K562 (cell line): Measurements from ENCODE around the gene LRRTM4. TPM values are rescaled to one million over a fixed set of nuclear protein-coding genes. Genes with fewer than 3 reads are reported as not detected.

ENCODE experiments used
- ATAC-seq: fragments of 200-7000 bp; cut with Tn5 transposase; 3 replicates; pipeline ENCODE4 v1.9.1; 2020; ENCODE audit warnings: moderate library complexity
- BruUV-seq: library from RNA; stranded (reverse); fragments of 400-500 nt; replicated peaks from 2 replicates; lab custom pipeline; 2021; lab: Mats Ljungman, UMichigan
- CTCF ChIA-PET: fragments of 300-600 bp; formaldehyde crosslinking; extraction: SDS; loops from one replicate; lab custom pipeline; 2021; ENCODE audit warnings: low intra/inter-chr PET ratio; lab: Yijun Ruan, JAX
- POLR2A ChIA-PET: fragments of 300-600, 350-650 bp; sonication (Branson Sonifier 250); formaldehyde crosslinking; extraction: SDS; loops from one replicate; lab custom pipeline; 2021; ENCODE audit warnings: antibody characterized with exemption, inconsistent platforms; lab: Yijun Ruan, JAX
- DNase-seq, 4 experiments: peaks; one replicate each; pipeline versions ENCODE4 v3.0.0 to v3.0.0-alpha.2; 2011 to 2018; ENCODE audit warnings: low spot score in 3 of 4, mixed read lengths in 3 of 4; ENCODE audit errors: extremely low read depth in 1 of 4
- FAIRE-seq: peaks from 2 replicates; lab custom pipeline; 2011; peaks lifted over from hg19 to GRCh38; lab: Jason Lieb, UNC
- H2AFZ ChIP-seq: 2 replicates; pipeline ENCODE4 v1.6.0; 2011; ENCODE audit warnings: low read depth, low read length, control low read depth, inconsistent platforms
- H3K27ac ChIP-seq: fragments of 200-600 bp; 3 replicates; pipeline ENCODE4 v1.8.0; 2011; ENCODE audit warnings: low read depth, mild to moderate bottlenecking, control low read depth, inconsistent platforms, low read length, moderate library complexity, mixed read lengths; ENCODE audit errors: extremely low read depth
- H3K27me3 ChIP-seq, 2 experiments: fragments of 300-600 bp in 1 of 2; 2 replicates in 1 of 2; 3 replicates in 1 of 2; pipeline versions ENCODE4 v1.6.0 to v1.8.0; 2011; ENCODE audit warnings: inconsistent platforms in 2 of 2, low read length in 2 of 2, mild to moderate bottlenecking in 1 of 2, mixed read lengths in 1 of 2, moderate library complexity in 1 of 2; ENCODE audit not compliant: control insufficient read depth in 2 of 2, insufficient read depth in 2 of 2
- H3K36me3 ChIP-seq: fragments of 300-600 bp; 3 replicates; pipeline ENCODE4 v1.8.0; 2011; ENCODE audit warnings: mild to moderate bottlenecking, low read length, inconsistent platforms; ENCODE audit not compliant: control insufficient read depth, insufficient read depth
- H3K4me1 ChIP-seq, 2 experiments: fragments of 200-600 bp in 1 of 2; replicated peaks in 1 of 2; 2 replicates in 1 of 2; 3 replicates in 1 of 2; pipeline versions ENCODE4 v1.5.1 to v1.8.0; 2011; ENCODE audit warnings: inconsistent platforms in 2 of 2, low read length in 2 of 2, mild to moderate bottlenecking in 1 of 2, mixed read lengths in 1 of 2, moderate library complexity in 1 of 2; ENCODE audit not compliant: control insufficient read depth in 2 of 2, insufficient read depth in 2 of 2
- H3K4me2 ChIP-seq: 2 replicates; pipeline ENCODE4 v1.6.1; 2011; ENCODE audit warnings: low read length, control low read depth, inconsistent platforms, mixed read lengths; ENCODE audit not compliant: insufficient read depth
- H3K4me3 ChIP-seq: fragments of 200-600 bp; sonication (generic), shearing (Covaris generic); 2 replicates; pipeline ENCODE4 v1.5.1; 2016; ENCODE audit warnings: control low read depth, inconsistent platforms
- H3K79me2 ChIP-seq: fragments of 200-600 bp; 3 replicates; pipeline ENCODE4 v1.8.0; 2011; ENCODE audit warnings: low read length, inconsistent platforms; ENCODE audit not compliant: control insufficient read depth, insufficient read depth
- H3K9ac ChIP-seq, 2 experiments: 2 replicates each; pipeline versions ENCODE4 v1.6.0 to v1.6.1; 2011; ENCODE audit warnings: low read depth in 2 of 2, low read length in 2 of 2, control low read depth in 1 of 2, inconsistent platforms in 1 of 2, mild to moderate bottlenecking in 1 of 2, mixed read lengths in 1 of 2; ENCODE audit not compliant: insufficient read depth in 1 of 2
- H3K9me1 ChIP-seq: one replicate; pipeline ENCODE4 v1.6.0; 2011; ENCODE audit warnings: inconsistent platforms, mild to moderate bottlenecking, low read length, moderate library complexity; ENCODE audit not compliant: control insufficient read depth, insufficient read depth
- H3K9me3 ChIP-seq: replicated peaks from 2 replicates; pipeline ENCODE4 v1.5.1; 2011; ENCODE audit warnings: low read depth, low read length, inconsistent platforms; ENCODE audit not compliant: control insufficient read depth, insufficient read depth
- H4K20me1 ChIP-seq: replicated peaks from 2 replicates; pipeline ENCODE4 v1.6.1; 2011; ENCODE audit warnings: low read length, inconsistent platforms, mixed read lengths; ENCODE audit not compliant: control insufficient read depth, insufficient read depth
- BCOR ChIP-seq: fragments of 450-650 bp; IDR thresholded peaks from 2 replicates; pipeline ENCODE4 v1.6.1; 2016
- CBFA2T2 ChIP-seq: fragments of 450-650 bp; conservative IDR thresholded peaks from 2 replicates; pipeline ENCODE4 v1.6.1; 2017; ENCODE audit warnings: mild to moderate bottlenecking
- ETV1 ChIP-seq: fragments of 450-650 bp; conservative IDR thresholded peaks from 2 replicates; pipeline ENCODE4 v1.6.1; 2016; ENCODE audit warnings: missing genetic modification characterization, control low read depth, low read depth, missing compliant biosample characterization
- HNRNPUL1 ChIP-seq: fragments of 200-400 bp; formaldehyde crosslinking; IDR thresholded peaks from 2 replicates; pipeline ENCODE4 v1.6.1; 2017; ENCODE audit warnings: low read length
- MBD2 ChIP-seq: sonication (generic); IDR thresholded peaks from 2 replicates; pipeline ENCODE4 v1.6.1; 2016; ENCODE audit warnings: low read depth, borderline replicate concordance
- MEF2A ChIP-seq: IDR thresholded peaks from 2 replicates; pipeline ENCODE4 v1.6.1; 2011; ENCODE audit warnings: low read depth, mild to moderate bottlenecking, low read length, moderate library complexity; ENCODE audit not compliant: control insufficient read depth
- MYBL2 ChIP-seq, 2 experiments: fragments of 450-650 bp in 1 of 2; sonication (generic) in 1 of 2; formaldehyde crosslinking in 1 of 2; IDR thresholded peaks; 2 replicates each; pipeline versions ENCODE4 v1.6.1 to v1.8.1; 2017 to 2022; ENCODE audit warnings: borderline replicate concordance in 1 of 2, inconsistent platforms in 1 of 2, low read depth in 1 of 2, mild to moderate bottlenecking in 1 of 2, missing genetic modification reagents in 1 of 2, moderate library complexity in 1 of 2
- NCOA6 ChIP-seq: fragments of 450-650 bp; IDR thresholded peaks from 2 replicates; pipeline ENCODE4 v1.6.1; 2017; ENCODE audit warnings: mild to moderate bottlenecking
- NR2C2 ChIP-seq, 2 experiments: fragments of 200-800 bp in 1 of 2; sonication (Bioruptor generic) in 1 of 2; sonication (generic) in 1 of 2; formaldehyde crosslinking in 1 of 2; IDR thresholded peaks; 2 replicates each; pipeline versions ENCODE4 v1.6.1 to v1.8.0; 2016 to 2022; ENCODE audit warnings: mild to moderate bottlenecking in 1 of 2, missing compliant biosample characterization in 1 of 2, missing genetic modification characterization in 1 of 2, missing genetic modification reagents in 1 of 2
- PHB2 ChIP-seq: fragments of 450-650 bp; IDR thresholded peaks from 2 replicates; pipeline ENCODE4 v1.6.1; 2017; ENCODE audit warnings: low read depth
- POLR3A ChIP-seq: IDR thresholded peaks from 2 replicates; pipeline ENCODE4 v1.6.1; 2011; ENCODE audit warnings: borderline replicate concordance, mild to moderate bottlenecking, moderate library complexity; ENCODE audit not compliant: insufficient read length, insufficient read depth; ENCODE audit errors: extremely low read depth
- POLR3G ChIP-seq: IDR thresholded peaks from 2 replicates; pipeline ENCODE4 v1.6.1; 2011; ENCODE audit not compliant: insufficient read length, insufficient replicate concordance; ENCODE audit errors: extremely low read depth
- SIN3B ChIP-seq: fragments of 450-650 bp; IDR thresholded peaks from 2 replicates; pipeline ENCODE4 v1.6.1; 2017; ENCODE audit warnings: low read depth, mild to moderate bottlenecking, moderate library complexity
- TGIF2 ChIP-seq: sonication (generic); formaldehyde crosslinking; IDR thresholded peaks from 2 replicates; pipeline ENCODE4 v1.8.1; 2022; ENCODE audit warnings: mild to moderate bottlenecking, missing genetic modification reagents, moderate library complexity
- ZC3H8 ChIP-seq: fragments of 450-650 bp; IDR thresholded peaks from 2 replicates; pipeline ENCODE4 v1.6.1; 2017
- ZNF146 ChIP-seq: IDR thresholded peaks from one replicate; pipeline ENCODE4 v1.6.1; 2018; ENCODE audit warnings: missing compliant biosample characterization; ENCODE audit not compliant: unreplicated experiment
- ZNF780A ChIP-seq: fragments of 250-450 bp; sonication (Bioruptor Pico); IDR thresholded peaks from 2 replicates; pipeline ENCODE4 v1.5.0; 2021; ENCODE audit warnings: mild to moderate bottlenecking
- in situ Hi-C: fragments of 300-500 bp; cut with MboI; formaldehyde crosslinking; loops from 4 replicates; pipeline ENCODE4 v1.15.0; 2018; ENCODE audit warnings: inconsistent platforms, mixed read lengths
- intact Hi-C: fragments of 100-400 bp; cut with micrococcal nuclease; formaldehyde crosslinking; loops from 2 replicates; pipeline ENCODE4 v1.14.2; 2022
- polyA plus RNA-seq, 8 experiments: library from polyadenylated mRNA; depleted of rRNA in 4 of 8; stranded (reverse) in 5 of 8; unstranded in 3 of 8; fragments of >200 nt; fragmentation: Nextera tagmentation in 2 of 8; fragmentation: Illumina TruSeq in 1 of 8; extraction: Ambion mirVana in 2 of 8; extraction: Trizol in 1 of 8; gene quantifications; 2 replicates each; pipeline versions ENCODE4 v1.2.1 to v1.2.3, GENCODE V29; 2011 to 2014; ENCODE audit warnings: inconsistent platforms in 1 of 8, missing spikeins in 1 of 8
- total RNA-seq, 7 experiments: library from RNA; depleted of rRNA in 6 of 7; stranded (reverse); fragments of >200 nt in 6 of 7; fragmentation: Illumina TruSeq in 2 of 7; extraction: Trizol in 2 of 7; gene quantifications; 2 replicates each; pipeline versions ENCODE4 v1.2.1 to v1.2.3, GENCODE V29; 2011 to 2021; ENCODE audit warnings: low replicate concordance in 1 of 7
- TF ChIP-seq, protein P1 (sequence below): fragments of 450-650 bp; formaldehyde crosslinking; IDR thresholded peaks from 2 replicates; pipeline ENCODE4 v1.4.0; 2022; ENCODE audit warnings: mild to moderate bottlenecking, moderate library complexity
- TF ChIP-seq, protein P2 (sequence below): fragments of 250-450 bp; sonication (Bioruptor Pico); IDR thresholded peaks from 2 replicates; pipeline ENCODE4 v1.8.0; 2022; ENCODE audit warnings: inconsistent platforms
- TF ChIP-seq, protein P3 (sequence below), 2 experiments: fragments of 450-650 bp; IDR thresholded peaks; 2 replicates each; pipeline ENCODE4 v1.6.1; 2016

The LRRTM4 gene
- total and polyA plus RNA-seq, 9 of the 15 experiments (the other 6 are each of a cell fraction or from before 2014, with no cell fraction given), result 0.04 TPM; not detected in 6

DNA sequence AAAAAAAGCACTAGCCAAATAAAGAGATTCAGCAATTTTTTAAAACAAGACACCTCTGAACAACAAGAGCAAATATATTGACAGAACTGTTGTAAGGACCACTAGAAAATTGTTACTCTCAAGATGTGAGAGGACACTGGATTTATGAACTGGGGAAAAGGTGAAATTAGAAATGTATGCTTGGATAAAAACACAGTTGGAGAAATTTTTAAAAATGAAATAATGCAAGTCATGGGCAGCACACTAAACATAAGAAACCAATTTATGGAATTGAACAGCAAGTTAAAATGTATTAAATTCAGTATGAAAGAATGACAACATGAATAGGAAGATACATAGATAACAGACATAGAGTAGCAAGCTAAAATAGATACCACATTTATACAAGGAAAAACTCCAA, 377.4 kb downstream of the LRRTM4 start:
- Histone ChIP-seq H3K27me3 (no peaks in the 10 kb centered on the region), H3K9ac (no peak overlapping the region), H3K36me3 (no peaks in the 10 kb centered on the region), H3K4me1 (no peaks in the 10 kb centered on the region), H2AFZ (no peak overlapping the region), H4K20me1 (no peaks in the 10 kb centered on the region), H3K27ac (no peak overlapping the region), H3K4me3 (no peak overlapping the region), H3K4me2 (no peak overlapping the region), H3K79me2 (no peaks in the 10 kb centered on the region), H3K9me3 (no peaks in the 10 kb centered on the region), H3K9me1 (no peaks in the 10 kb centered on the region)
- ChIA-PET CTCF (no interaction called here), POLR2A (no interaction called here)
- no TSS peak for BruUV-seq
- TF ChIP-seq, protein P1, sequence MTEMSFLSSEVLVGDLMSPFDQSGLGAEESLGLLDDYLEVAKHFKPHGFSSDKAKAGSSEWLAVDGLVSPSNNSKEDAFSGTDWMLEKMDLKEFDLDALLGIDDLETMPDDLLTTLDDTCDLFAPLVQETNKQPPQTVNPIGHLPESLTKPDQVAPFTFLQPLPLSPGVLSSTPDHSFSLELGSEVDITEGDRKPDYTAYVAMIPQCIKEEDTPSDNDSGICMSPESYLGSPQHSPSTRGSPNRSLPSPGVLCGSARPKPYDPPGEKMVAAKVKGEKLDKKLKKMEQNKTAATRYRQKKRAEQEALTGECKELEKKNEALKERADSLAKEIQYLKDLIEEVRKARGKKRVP (CRISPR knock-in tag), result no peak
- TF ChIP-seq, protein P2, sequence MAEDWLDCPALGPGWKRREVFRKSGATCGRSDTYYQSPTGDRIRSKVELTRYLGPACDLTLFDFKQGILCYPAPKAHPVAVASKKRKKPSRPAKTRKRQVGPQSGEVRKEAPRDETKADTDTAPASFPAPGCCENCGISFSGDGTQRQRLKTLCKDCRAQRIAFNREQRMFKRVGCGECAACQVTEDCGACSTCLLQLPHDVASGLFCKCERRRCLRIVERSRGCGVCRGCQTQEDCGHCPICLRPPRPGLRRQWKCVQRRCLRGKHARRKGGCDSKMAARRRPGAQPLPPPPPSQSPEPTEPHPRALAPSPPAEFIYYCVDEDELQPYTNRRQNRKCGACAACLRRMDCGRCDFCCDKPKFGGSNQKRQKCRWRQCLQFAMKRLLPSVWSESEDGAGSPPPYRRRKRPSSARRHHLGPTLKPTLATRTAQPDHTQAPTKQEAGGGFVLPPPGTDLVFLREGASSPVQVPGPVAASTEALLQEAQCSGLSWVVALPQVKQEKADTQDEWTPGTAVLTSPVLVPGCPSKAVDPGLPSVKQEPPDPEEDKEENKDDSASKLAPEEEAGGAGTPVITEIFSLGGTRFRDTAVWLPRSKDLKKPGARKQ (CRISPR knock-in tag), result no peak
- TF ChIP-seq MBD2 (no peak), ZNF146 (CRISPR knock-in tag) (no peak), PHB2 (no peak), BCOR (no peak), POLR3G (no peak), ZC3H8 (no peak), SIN3B (no peak), HNRNPUL1 (no peak), ETV1 (tag) (no peak), NR2C2 (CRISPR knock-in tag; IDR thresholded peaks at IDR 0.05) (no peak), NR2C2 (tag; IDR thresholded peaks at IDR 0.05) (no peak), TGIF2 (CRISPR knock-in tag) (no peak), MEF2A (no peak), MYBL2 (IDR thresholded peaks at IDR 0.05; ENCODE audit: low read depth) (no peak), MYBL2 (CRISPR knock-in tag; IDR thresholded peaks at IDR 0.05; ENCODE audit: borderline replicate concordance) (no peak), NCOA6 (no peak), POLR3A (no peak), ZNF780A (CRISPR knock-in tag) (no peak), CBFA2T2 (no peak)
- TF ChIP-seq, protein P3, sequence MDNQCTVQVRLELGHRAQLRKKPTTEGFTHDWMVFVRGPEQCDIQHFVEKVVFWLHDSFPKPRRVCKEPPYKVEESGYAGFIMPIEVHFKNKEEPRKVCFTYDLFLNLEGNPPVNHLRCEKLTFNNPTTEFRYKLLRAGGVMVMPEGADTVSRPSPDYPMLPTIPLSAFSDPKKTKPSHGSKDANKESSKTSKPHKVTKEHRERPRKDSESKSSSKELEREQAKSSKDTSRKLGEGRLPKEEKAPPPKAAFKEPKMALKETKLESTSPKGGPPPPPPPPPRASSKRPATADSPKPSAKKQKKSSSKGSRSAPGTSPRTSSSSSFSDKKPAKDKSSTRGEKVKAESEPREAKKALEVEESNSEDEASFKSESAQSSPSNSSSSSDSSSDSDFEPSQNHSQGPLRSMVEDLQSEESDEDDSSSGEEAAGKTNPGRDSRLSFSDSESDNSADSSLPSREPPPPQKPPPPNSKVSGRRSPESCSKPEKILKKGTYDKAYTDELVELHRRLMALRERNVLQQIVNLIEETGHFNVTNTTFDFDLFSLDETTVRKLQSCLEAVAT (IDR thresholded peaks at IDR 0.05), result no peak
- in situ Hi-C loops (no loop called here), intact Hi-C loops (no loop called here)
- DNase-seq (no peak), FAIRE-seq (no peak), ATAC-seq (no peak)
